Putamen (tissue), 1 donor: ENCODE data around the gene EYA3.
"Not testable (repeated sequence)": the region's sequence is repeated elsewhere in the genome, so short reads cannot be mapped to it uniquely, and the experiment has no call there.

Experiments used
- DNase-seq: peaks from one replicate; pipeline ENCODE4 v3.0.0-alpha.2; 2016; ENCODE audit warnings: low spot score

EYA3 gene

DNA sequence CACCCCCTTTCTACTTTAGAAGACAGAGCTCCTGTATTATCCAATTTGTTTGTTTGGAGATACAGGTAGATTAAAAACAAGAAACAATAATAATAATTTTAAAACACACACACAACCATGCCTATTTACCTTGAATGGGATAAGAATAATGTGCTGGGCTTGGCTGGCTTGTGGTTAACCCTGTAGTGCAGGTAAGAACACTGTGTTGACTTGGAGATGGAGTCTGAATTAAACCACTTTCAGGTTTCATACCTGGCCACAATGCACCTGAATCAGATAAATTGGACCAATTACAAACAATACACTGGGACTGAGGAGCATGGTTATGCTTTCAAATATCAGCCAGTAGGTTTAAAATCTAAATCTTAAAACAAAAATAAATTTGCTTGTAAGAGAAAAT, 60.8 kb downstream of the EYA3 start:
- no peak for DNase-seq

- no peak for DNase-seq
Observed at GRCh38 chr1:28027238-28027637, 61.2 kb downstream of the EYA3 start.

DNA sequence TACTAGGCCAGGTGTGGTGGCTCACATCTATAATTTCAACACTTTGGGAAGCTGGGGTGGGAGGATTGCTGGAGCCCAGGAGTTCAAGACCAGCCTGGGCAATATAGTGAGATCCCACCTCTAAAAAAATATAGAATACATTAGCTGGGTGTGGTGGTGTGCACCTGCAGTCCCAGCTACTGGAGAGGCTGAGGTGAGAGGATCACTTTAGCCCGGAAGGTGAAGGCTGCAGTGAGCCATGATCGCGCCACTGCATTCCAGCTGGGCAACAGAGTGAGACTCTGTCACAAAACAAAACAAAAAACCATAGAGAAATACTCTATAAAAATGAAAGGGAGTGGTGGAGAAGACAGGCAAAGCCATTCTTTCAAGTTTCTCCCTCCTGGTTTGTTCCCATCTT, 62.1 kb downstream of the EYA3 start:
- DNase-seq: no peak

- DNase-seq: no peak
Observed at GRCh38 chr1:28021064-28021463, 67.3 kb downstream of the EYA3 start.

DNA sequence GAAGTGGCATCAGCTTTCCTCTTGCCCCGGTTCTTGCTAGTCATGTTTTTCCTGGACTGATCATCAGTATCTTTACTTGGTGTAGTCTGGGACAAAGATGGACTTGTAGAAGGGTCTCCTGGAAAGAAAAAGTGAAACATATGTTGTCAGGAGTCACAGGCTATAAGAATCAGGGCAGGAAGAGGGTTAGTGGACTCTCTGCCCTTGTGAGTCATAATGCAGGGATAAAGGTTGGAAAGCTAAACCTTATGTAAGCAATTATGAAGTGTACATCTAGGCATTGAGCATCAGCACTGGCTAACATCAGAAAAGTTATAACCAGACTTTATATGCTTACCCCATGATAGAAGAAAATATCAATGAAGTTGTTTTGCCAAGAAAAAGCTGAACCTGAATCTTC, 77.4 kb downstream of the EYA3 start:
- DNase-seq: no peak

GRCh38 chr1:28003117-28003516, 85.3 kb downstream of the EYA3 start:
- DNase-seq: not testable (repeated sequence)

DNA sequence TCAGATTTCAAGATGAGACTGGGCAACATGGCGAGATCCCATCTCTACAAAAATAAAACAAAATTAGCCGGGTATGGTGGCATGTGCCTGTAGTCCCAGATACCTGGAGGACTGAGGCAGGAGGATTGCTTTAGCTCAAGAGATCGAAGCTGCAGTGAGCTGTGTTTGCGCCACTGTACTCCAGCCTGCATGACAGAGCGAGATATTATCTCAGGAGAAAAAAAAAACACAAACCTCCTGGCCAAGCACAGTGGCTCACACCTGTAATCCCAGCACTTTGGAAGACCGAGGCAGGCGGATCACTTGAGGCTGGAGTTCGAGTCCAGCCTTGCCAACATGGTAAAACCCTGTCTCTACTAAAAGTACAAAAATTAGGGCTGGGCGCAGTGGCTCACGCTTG, 85.8 kb downstream of the EYA3 start:
- no peak for DNase-seq

DNA sequence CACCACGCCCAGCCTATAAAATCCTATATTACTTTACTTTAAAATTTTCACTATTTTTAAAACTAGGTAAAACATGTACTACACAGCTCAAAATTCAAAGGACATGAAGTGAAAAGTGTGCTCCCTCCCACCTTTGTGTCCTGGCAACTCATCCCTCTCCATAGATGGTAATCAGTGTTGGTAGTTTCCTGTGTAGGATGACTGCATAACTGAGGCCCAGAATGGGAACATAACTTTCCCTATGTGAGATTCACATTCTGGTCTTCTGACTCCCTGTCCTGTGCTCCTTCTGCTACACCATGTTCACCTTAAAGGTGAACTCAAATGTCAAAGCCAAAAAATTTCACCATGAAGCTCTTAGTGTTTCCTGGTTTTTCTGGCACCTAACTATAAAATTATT, 89.4 kb downstream of the EYA3 start:
- DNase-seq: no peak

- DNase-seq: not testable (repeated sequence)
Observed at GRCh38 chr1:27994526-27994925, 93.9 kb downstream of the EYA3 start.

DNA sequence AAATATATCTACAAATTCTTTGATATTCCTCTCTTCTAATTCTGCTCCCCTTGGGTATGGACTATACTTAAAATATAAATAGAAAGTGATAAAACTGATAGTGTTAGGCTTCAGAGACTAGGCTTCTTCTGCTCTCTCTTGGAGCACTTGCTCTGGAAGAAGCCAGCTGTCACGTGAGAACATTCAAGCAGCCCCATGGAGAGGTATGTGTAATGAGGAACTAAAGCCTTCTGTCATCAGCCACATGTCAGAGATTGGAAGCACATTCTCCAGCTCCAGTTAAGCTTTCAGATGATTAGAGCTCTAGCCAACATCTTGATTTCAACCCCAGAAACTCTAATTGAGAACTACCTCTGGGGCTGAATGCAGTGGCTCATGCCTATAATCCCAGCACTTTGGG, 94.3 kb downstream of the EYA3 start:
- no peak for DNase-seq

GRCh38 chr1:27993241-27993640, 95.2 kb downstream of the EYA3 start:
- no peak for DNase-seq

- no peak for DNase-seq
Observed at GRCh38 chr1:27992276-27992675, 96.1 kb downstream of the EYA3 start.

- DNase-seq: no peak
Observed at GRCh38 chr1:27990920-27991537, 97.4 kb downstream of the EYA3 start.

- DNase-seq: peak; percentile 84
Observed at GRCh38 chr1:27981145-27981544, 107.3 kb downstream of the EYA3 start.

DNA sequence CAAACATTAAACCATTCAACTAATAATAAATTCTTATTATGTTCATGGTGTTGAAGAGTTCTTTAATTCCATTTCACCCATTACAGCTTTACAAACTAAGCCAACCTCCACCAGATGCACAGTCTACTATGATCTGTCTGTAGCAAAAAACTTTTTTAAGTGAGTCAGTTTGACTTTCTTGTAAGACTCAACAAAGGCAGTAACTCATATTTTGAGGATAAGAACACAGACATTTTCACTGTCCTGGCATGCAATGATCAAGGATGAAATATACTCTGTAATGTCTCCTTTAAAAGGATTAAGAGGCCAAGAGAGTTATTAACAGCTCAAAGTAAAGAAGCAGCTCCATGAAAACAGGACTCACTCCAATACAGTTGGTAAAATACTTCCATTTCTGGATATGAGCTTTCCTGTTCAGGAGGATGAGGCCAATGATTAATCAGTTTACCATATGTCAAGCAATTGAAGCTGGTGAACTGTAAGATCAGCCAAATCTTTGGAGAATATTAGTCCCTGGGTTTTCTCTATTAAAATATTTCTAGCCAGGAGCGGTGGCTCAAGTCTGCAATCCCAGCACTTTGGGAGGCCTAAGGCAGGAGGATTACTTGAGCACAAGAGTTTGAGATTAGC, 108.1 kb downstream of the EYA3 start:
- DNase-seq: no peak

DNA sequence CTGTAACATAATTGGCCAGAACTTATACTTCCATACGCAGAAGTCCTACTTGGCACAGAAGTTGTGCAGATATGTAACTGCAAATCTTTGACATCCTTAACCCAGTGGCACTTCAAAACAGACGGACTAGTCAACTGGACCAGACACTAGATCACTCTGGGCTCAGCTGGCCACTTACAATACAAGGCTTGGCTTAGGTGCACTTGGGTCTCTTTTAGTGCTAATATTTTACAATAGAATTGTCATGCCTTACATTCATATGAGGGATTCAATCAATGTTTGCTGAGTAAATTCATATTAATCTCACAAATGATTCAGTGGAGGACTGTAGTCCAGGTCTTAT, 108.6 kb downstream of the EYA3 start:
- no peak for DNase-seq

DNA sequence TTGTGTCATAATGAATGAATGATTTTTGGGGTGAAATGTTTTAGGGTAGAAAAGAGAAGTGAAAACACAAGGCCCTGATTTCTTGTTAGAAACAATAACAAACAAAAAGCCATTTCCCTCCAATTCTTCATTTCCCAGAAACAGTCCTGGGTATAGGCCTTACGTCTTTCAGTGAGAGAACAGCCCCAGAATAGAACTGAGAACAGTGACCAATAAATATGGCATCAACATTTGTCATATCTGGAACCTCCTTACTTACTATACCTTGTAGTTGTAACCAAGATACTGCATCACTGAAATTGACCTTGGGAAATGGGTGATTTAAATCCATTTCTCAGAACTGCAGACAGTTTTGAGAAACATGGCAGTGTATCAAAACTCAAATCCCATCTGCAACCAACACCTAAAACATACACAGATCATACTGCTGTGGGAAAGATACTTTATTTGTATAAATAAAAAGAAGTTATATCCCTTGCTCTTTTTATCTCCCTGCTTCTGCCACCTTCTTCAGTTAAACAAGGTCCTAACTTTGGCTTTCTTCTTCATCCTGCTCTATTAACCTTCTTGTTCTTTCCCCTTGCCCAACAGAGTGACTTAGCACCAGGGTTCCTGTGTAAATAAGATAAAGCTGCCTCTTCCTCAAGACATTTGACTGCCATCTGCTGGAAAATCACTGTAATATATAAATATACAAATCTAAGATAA, 109.1 kb downstream of the EYA3 start:
- peak; percentile 57 for DNase-seq

- DNase-seq: no peak
Observed at GRCh38 chr1:27974417-27974781, 114.0 kb downstream of the EYA3 start.

DNA sequence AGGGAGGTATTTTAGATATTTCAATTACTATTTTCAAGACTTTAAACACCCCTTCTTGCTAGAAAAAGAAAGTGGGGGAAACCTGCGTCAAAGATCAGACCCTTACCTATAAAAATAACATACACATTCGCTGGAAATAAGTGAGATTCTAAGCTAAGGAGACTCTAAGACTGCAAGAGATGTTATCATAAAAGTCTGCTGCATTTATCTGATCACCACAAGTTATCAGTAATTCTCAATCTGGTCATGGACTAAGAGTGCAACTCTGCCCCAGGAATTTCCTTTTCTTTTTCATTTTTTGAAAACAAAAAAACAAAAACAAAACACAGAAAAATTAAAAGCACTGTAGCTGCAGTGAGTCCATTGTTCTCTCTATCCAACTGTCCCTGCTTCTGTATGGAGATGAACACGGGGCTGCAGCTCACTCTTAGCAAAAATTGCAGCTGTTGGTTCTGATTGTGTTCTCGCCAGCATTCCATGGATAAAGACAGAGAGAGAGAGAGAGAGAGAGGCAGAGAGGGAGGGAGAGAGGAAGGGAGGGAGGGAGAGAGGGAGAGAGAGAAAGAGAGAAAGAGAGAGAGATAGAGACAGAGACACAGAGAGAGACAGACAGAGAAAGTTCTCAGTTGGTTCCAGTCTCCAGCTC, 114.5 kb downstream of the EYA3 start:
- peak; percentile 50 for DNase-seq

- DNase-seq: no peak
Observed at GRCh38 chr1:27972141-27972540, 116.3 kb downstream of the EYA3 start.

GRCh38 chr1:27971674-27972073, 116.7 kb downstream of the EYA3 start:
- DNase-seq: no peak

GRCh38 chr1:27970401-27970800, 118.0 kb downstream of the EYA3 start:
- DNase-seq: no peak

DNA sequence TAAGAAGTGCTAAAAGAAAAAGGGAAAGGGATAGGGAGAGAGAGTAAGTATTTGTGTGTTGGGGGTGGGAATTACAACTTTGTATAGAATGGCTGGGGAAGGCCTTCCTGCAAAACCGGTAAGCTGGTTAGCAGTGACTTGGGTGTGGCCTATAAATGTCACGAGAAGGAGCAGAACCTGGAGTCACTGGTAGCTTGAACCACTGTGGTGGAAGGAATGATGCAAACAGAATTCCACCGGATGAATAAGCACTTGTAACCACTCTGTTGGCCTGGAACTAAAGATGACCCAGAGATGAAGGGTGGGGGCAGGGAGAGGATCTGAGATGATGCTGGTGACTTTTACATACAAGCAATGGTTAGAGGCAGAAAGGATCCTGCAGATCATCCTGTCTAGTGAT, 119.7 kb downstream of the EYA3 start:
- DNase-seq: no peak
